IMR-90 (cell line): ENCODE results near the gene C6orf89. TPM values are rescaled to one million over a fixed set of nuclear protein-coding genes. Genes with fewer than 3 reads are reported as not detected.

Experiments used
- ATAC-seq: fragments of 200-7000 bp; cut with Tn5 transposase; 2 replicates; pipeline ENCODE4 v1.9.1; 2020; ENCODE audit warnings: low read depth, mild to moderate bottlenecking, moderate library complexity
- BruUV-seq: library from RNA; stranded (reverse); fragments of 400-500 nt; replicated peaks from 2 replicates; lab custom pipeline; 2021; lab: Mats Ljungman, UMichigan
- CTCF ChIA-PET: fragments of 300-600 bp; formaldehyde crosslinking; extraction: SDS; loops from one replicate; lab custom pipeline; 2021; ENCODE audit warnings: antibody characterized with exemption; lab: Yijun Ruan, JAX
- POLR2A ChIA-PET: fragments of 300-600 bp; sonication (Branson Sonifier 250); formaldehyde crosslinking; loops from one replicate; lab custom pipeline; 2022; ENCODE audit warnings: antibody characterized with exemption; ENCODE audit not compliant: unreplicated experiment; lab: Charles Lee
- DNase-seq: peaks from one replicate; pipeline ENCODE4 v3.0.0; 2013
- H2AFZ ChIP-seq: replicated peaks from 2 replicates; pipeline ENCODE3; 2013; ENCODE audit warnings: low read length, mild to moderate bottlenecking; ENCODE audit not compliant: poor library complexity
- H2AK5ac ChIP-seq: 2 replicates; pipeline ENCODE4 v1.6.1; 2013; ENCODE audit warnings: low read depth, low read length, inconsistent platforms
- H2AK9ac ChIP-seq: replicated peaks from 2 replicates; pipeline ENCODE3; 2013; ENCODE audit warnings: mild to moderate bottlenecking, low read depth, low read length, moderate library complexity; ENCODE audit not compliant: poor library complexity
- H2BK120ac ChIP-seq: 2 replicates; pipeline ENCODE4 v1.6.1; 2013; ENCODE audit warnings: low read depth, low read length, inconsistent platforms
- H2BK15ac ChIP-seq: 3 replicates; pipeline ENCODE4 v1.6.1; 2013; ENCODE audit warnings: low read depth, low read length, inconsistent platforms
- H2BK20ac ChIP-seq: 2 replicates; pipeline ENCODE4 v1.6.1; 2013; ENCODE audit warnings: low read depth, mild to moderate bottlenecking, inconsistent platforms, low read length, moderate library complexity
- H2BK5ac ChIP-seq: 2 replicates; pipeline ENCODE4 v1.6.1; 2013; ENCODE audit warnings: mild to moderate bottlenecking, low read depth, low read length, inconsistent platforms; ENCODE audit not compliant: poor library complexity, severe bottlenecking
- H3K14ac ChIP-seq: replicated peaks from 2 replicates; pipeline ENCODE4 v1.6.1; 2013; ENCODE audit warnings: low read depth, low read length, inconsistent platforms
- H3K18ac ChIP-seq: 2 replicates; pipeline ENCODE4 v1.6.1; 2013; ENCODE audit warnings: low read depth, low read length, control low read depth
- H3K23ac ChIP-seq: 2 replicates; pipeline ENCODE4 v1.6.1; 2013; ENCODE audit warnings: low read depth, low read length, inconsistent platforms
- H3K27ac ChIP-seq: 2 replicates; pipeline ENCODE4 v1.5.1; 2013; ENCODE audit warnings: mild to moderate bottlenecking, control low read depth, low read length; ENCODE audit not compliant: insufficient read depth
- H3K27me3 ChIP-seq: 2 replicates; pipeline ENCODE4 v1.6.1; 2013; ENCODE audit warnings: low read length; ENCODE audit not compliant: control insufficient read depth, insufficient read depth
- H3K36me3 ChIP-seq: 2 replicates; pipeline ENCODE4 v1.6.1; 2013; ENCODE audit warnings: low read length, mixed read lengths; ENCODE audit not compliant: control insufficient read depth, insufficient read depth
- H3K4ac ChIP-seq: 2 replicates; pipeline ENCODE4 v1.6.1; 2013; ENCODE audit warnings: low read depth, low read length, inconsistent platforms
- H3K4me1 ChIP-seq: 2 replicates; pipeline ENCODE4 v1.6.1; 2013; ENCODE audit warnings: low read length, mixed read lengths; ENCODE audit not compliant: control insufficient read depth, insufficient read depth
- H3K4me2 ChIP-seq: 2 replicates; pipeline ENCODE4 v1.6.1; 2013; ENCODE audit warnings: low read depth, mild to moderate bottlenecking, control low read depth, low read length, moderate library complexity
- H3K4me3 ChIP-seq: 2 replicates; pipeline ENCODE4 v1.5.1; 2013; ENCODE audit warnings: low read depth, mild to moderate bottlenecking, control low read depth, low read length, moderate library complexity; ENCODE audit not compliant: insufficient read depth
- H3K56ac ChIP-seq: 2 replicates; pipeline ENCODE4 v1.6.1; 2013; ENCODE audit warnings: low read length, inconsistent platforms; ENCODE audit not compliant: insufficient read depth; ENCODE audit errors: extremely low read depth
- H3K79me1 ChIP-seq, 2 experiments: 2 replicates each; pipeline ENCODE4 v1.6.1; 2013; ENCODE audit warnings: low read length in 2 of 2, inconsistent platforms in 1 of 2, low read depth in 1 of 2
- H3K9ac ChIP-seq: 2 replicates; pipeline ENCODE4 v1.6.1; 2013; ENCODE audit warnings: low read depth, low read length, control low read depth
- H3K9me1 ChIP-seq: 2 replicates; pipeline ENCODE4 v1.6.1; 2013; ENCODE audit warnings: low read length, inconsistent platforms; ENCODE audit not compliant: insufficient read depth
- H3K9me3 ChIP-seq: 2 replicates; pipeline ENCODE4 v1.6.1; 2013; ENCODE audit warnings: low read length; ENCODE audit not compliant: control insufficient read depth, insufficient read depth
- H4K20me1 ChIP-seq: 2 replicates; pipeline ENCODE4 v1.6.1; 2013; ENCODE audit warnings: low read length, inconsistent platforms; ENCODE audit not compliant: insufficient read depth
- H4K5ac ChIP-seq: 2 replicates; pipeline ENCODE4 v1.6.1; 2013; ENCODE audit warnings: mild to moderate bottlenecking, low read depth, low read length, control low read depth
- H4K8ac ChIP-seq, 2 experiments: 2 replicates each; pipeline ENCODE4 v1.6.1; 2013; ENCODE audit warnings: low read depth in 2 of 2, low read length in 2 of 2, control low read depth in 1 of 2, inconsistent platforms in 1 of 2
- H4K91ac ChIP-seq: 2 replicates; pipeline ENCODE4 v1.6.1; 2013; ENCODE audit warnings: low read depth, low read length, inconsistent platforms; ENCODE audit not compliant: insufficient read depth
- BHLHE40 ChIP-seq: fragments of 150-350 bp; IDR thresholded peaks from 2 replicates; pipeline ENCODE4 v1.6.1; 2016; ENCODE audit warnings: mild to moderate bottlenecking, low read depth, low read length
- CEBPB ChIP-seq: IDR thresholded peaks from 2 replicates; pipeline ENCODE4 v1.6.1; 2012; ENCODE audit warnings: low read depth, low read length, improper control_type of control experiment
- CHD1 ChIP-seq: IDR thresholded peaks from 2 replicates; pipeline ENCODE4 v1.6.1; 2012; ENCODE audit warnings: low read depth, low read length, improper control_type of control experiment
- CTCF ChIP-seq: conservative IDR thresholded peaks from 2 replicates; pipeline ENCODE4 v1.5.1; 2012; ENCODE audit warnings: mild to moderate bottlenecking, low read depth, low read length, improper control_type of control experiment
- FOS ChIP-seq: fragments of 150-350 bp; IDR thresholded peaks from 2 replicates; pipeline ENCODE4 v1.6.1; 2016; ENCODE audit warnings: low read depth, low read length
- MAFK ChIP-seq: IDR thresholded peaks from 2 replicates; pipeline ENCODE4 v1.6.1; 2012; ENCODE audit warnings: low read depth, low read length, improper control_type of control experiment
- MAZ ChIP-seq: IDR thresholded peaks from 2 replicates; pipeline ENCODE4 v1.6.1; 2012; ENCODE audit warnings: low read depth, mild to moderate bottlenecking, low read length, improper control_type of control experiment, moderate library complexity, borderline replicate concordance
- MXI1 ChIP-seq: IDR thresholded peaks from 2 replicates; pipeline ENCODE4 v1.6.1; 2012; ENCODE audit warnings: low read depth, mild to moderate bottlenecking, low read length, moderate library complexity, borderline replicate concordance
- NFE2L2 ChIP-seq: fragments of 150-350 bp; IDR thresholded peaks from 2 replicates; pipeline ENCODE4 v1.6.1; 2016; ENCODE audit warnings: low read depth, mild to moderate bottlenecking, low read length
- POLR2A ChIP-seq: IDR thresholded peaks from 2 replicates; pipeline ENCODE4 v1.6.1; 2012; ENCODE audit warnings: mild to moderate bottlenecking, low read depth, low read length
- RCOR1 ChIP-seq: IDR thresholded peaks from 2 replicates; pipeline ENCODE4 v1.6.1; 2012; ENCODE audit warnings: mild to moderate bottlenecking, low read length, improper control_type of control experiment; ENCODE audit not compliant: insufficient replicate concordance
- RFX5 ChIP-seq: IDR thresholded peaks from 2 replicates; pipeline ENCODE4 v1.8.0; 2012; ENCODE audit warnings: low read depth, mild to moderate bottlenecking, low read length, moderate library complexity
- SMC3 ChIP-seq: fragments of 150-350 bp; IDR thresholded peaks from 2 replicates; pipeline ENCODE4 v1.6.1; 2016; ENCODE audit warnings: low read depth, mild to moderate bottlenecking, antibody characterized with exemption, low read length, moderate library complexity
- USF2 ChIP-seq: fragments of 150-350 bp; IDR thresholded peaks from 2 replicates; pipeline ENCODE4 v1.6.1; 2017; ENCODE audit warnings: mild to moderate bottlenecking, antibody characterized with exemption, low read length, low read depth
- WGBS, 2 experiments: methylation state at CpG; one replicate each; pipeline versions ENCODE4 v1.1.5 to v1.1.7; 2013; ENCODE audit warnings: missing lambda C conversion rate in 2 of 2; ENCODE audit not compliant: insufficient read length in 1 of 2; ENCODE audit errors: extremely low coverage in 2 of 2; 5-methylcytosine and 5-hydroxymethylcytosine counted together
- dilution Hi-C: fragments of 300-500 bp; cut with HindIII; formaldehyde crosslinking; loops from one replicate; pipeline ENCODE4 v1.14.3; 2018; ENCODE audit warnings: low sequenced_read_pairs; ENCODE audit not compliant: unreplicated experiment
- in situ Hi-C: fragments of 300-500 bp; cut with MboI; formaldehyde crosslinking; loops from 3 replicates; pipeline ENCODE4 v1.14.3; 2019; ENCODE audit warnings: low sequenced_read_pairs, inconsistent platforms, mixed read lengths
- intact Hi-C: fragments of 100-400 bp; cut with micrococcal nuclease; formaldehyde crosslinking; loops from 2 replicates; pipeline ENCODE4 v1.10.0; 2022
- polyA plus RNA-seq, 3 experiments: library from polyadenylated mRNA; depleted of rRNA; stranded (reverse); fragments of >200 nt; gene quantifications; 2 replicates each; pipeline ENCODE4 v1.2.3, GENCODE V29; 2012; ENCODE audit warnings: low replicate concordance in 1 of 3
- total RNA-seq: library from RNA; depleted of rRNA; stranded (reverse); fragments of >200 nt; gene quantifications from 2 replicates; pipeline ENCODE4 v1.2.3, GENCODE V29; 2012

Gene C6orf89
- total and polyA plus RNA-seq, 2 of the 4 experiments (the other 2 are of a cell fraction) = 30.8 to 52.3 TPM

GRCh38 chr6:36886950-36887618 is 1.3 kb downstream of the C6orf89 start (continued):
- TF ChIP-seq CHD1 (no peak), MAFK (no peak)

DNA sequence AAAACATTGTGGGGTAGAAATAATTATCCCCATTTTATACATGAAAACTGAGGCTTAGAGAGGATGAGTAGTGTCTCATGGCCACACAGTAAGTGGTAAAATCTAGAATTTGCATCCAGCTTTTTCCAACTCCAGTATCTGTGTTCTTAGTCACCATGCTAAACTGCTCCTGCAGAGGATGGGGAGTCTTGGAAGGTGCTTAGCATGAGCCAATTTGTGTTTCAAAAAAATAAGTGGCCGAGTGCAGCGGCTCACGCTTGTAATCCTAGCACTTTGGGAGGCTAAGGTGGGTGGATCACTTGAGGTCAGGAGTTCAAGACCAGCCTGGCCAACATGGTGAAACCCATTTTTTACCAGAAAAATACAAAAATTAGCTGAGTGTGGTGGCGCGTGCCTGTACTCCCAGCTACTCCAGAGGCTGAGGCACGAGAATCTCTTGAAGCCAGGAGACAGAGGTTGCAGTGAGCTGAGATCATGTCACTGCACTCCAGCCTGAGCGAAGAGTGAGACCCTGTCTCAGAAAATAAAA is 2.4 kb downstream of the C6orf89 start:
- in situ Hi-C loops = loop anchor here (10.0 kb wide), 2 partner anchors 97 to 327 kb away; partner anchors contain the start of gene MTCH1
- Histone ChIP-seq H4K91ac (no peak overlapping the region), H3K18ac (no peak overlapping the region), H3K27me3 (no peaks in the 10 kb centered on the region), H2AK9ac (no peak overlapping the region), H2AFZ (no peak overlapping the region), H3K4me3 (no peak overlapping the region), H3K4ac (no peak overlapping the region), H3K14ac (no peak overlapping the region), H3K27ac (no peak overlapping the region), H3K4me1 (no peaks in the 10 kb centered on the region; the same call in 1 of the 2 replicates), H2AK5ac (no peak overlapping the region), H2BK15ac (no peak overlapping the region), H2BK20ac (no peak overlapping the region), H3K56ac (no peak overlapping the region), H3K36me3 (peaks cover 4% of the 10 kb centered on the region; the same call in 1 of the 2 replicates), H3K9ac (no peak overlapping the region), H2BK120ac (no peak overlapping the region), H4K20me1 (no peaks in the 10 kb centered on the region), H4K8ac (no peak overlapping the region), H2BK5ac (no peak overlapping the region), H4K5ac (no peak overlapping the region), H3K23ac (no peak overlapping the region), H3K4me2 (no peak overlapping the region), H3K9me1 (peaks cover 3% of the 10 kb centered on the region; the same call in 1 of the 2 replicates), H3K9me3 (no peaks in the 10 kb centered on the region), H3K79me1 (peaks cover 21 to 57% of the 10 kb centered on the region in 2 experiments)
- no peak for ATAC-seq
- ChIA-PET POLR2A (no interaction called here), CTCF (no interaction called here)
- no CpG with 5 or more reads among the region's 7 CpGs for WGBS, 2 experiments
- intact Hi-C loops = no loop called here
- dilution Hi-C loops = no loop called here
- no TSS peak for BruUV-seq
- DNase-seq = no peak
- no peak for TF ChIP-seq CEBPB
- no peak for TF ChIP-seq MAZ
- TF ChIP-seq POLR2A = no peak
- no peak for TF ChIP-seq BHLHE40
- no peak for TF ChIP-seq FOS
- no peak for TF ChIP-seq MXI1
- TF ChIP-seq USF2 = no peak
- no peak for TF ChIP-seq RCOR1
- TF ChIP-seq NFE2L2 = no peak
- no peak for TF ChIP-seq CTCF
- TF ChIP-seq SMC3 = no peak
- no peak for TF ChIP-seq RFX5
- TF ChIP-seq MAFK = no peak
